GM08714 (cell line): ENCODE results near the gene ECI1.

Experiments
- H3K4me3 ChIP-seq: fragments of 200-500 bp; sonication (Bioruptor generic); 2 replicates; pipeline ENCODE4 v1.5.1; 2014; ENCODE audit warnings: mild to moderate bottlenecking, low read length, inconsistent platforms
- ZNF274 ChIP-seq: IDR thresholded peaks from 2 replicates; pipeline ENCODE4 v1.6.1; 2012; ENCODE audit warnings: mild to moderate bottlenecking, low read depth, low read length

ECI1 gene

GRCh38 chr16:2284797-2285576 lies 33.6 kb upstream of the ECI1 start:
- H3K4me3 ChIP-seq, result no peak overlapping the region
- TF ChIP-seq ZNF274, result no peak

GRCh38 chr16:2284001-2284770 lies 32.8 kb upstream of the ECI1 start:
- H3K4me3 ChIP-seq, result no peak overlapping the region
- no peak for TF ChIP-seq ZNF274

GRCh38 chr16:2282866-2283555 lies 31.6 kb upstream of the ECI1 start:
- H3K4me3 ChIP-seq, result no peak overlapping the region
- no peak for TF ChIP-seq ZNF274

GRCh38 chr16:2282262-2282661 lies 30.9 kb upstream of the ECI1 start:
- TF ChIP-seq ZNF274, result no peak
- H3K4me3 ChIP-seq, result no peak overlapping the region

- no peak overlapping the region for H3K4me3 ChIP-seq
- TF ChIP-seq ZNF274, result no peak
Measured at GRCh38 chr16:2280981-2281542, 29.7 kb upstream of the ECI1 start.

GRCh38 chr16:2280461-2280860 lies 29.1 kb upstream of the ECI1 start:
- no peak for TF ChIP-seq ZNF274
- H3K4me3 ChIP-seq, result no peak overlapping the region

GRCh38 chr16:2278956-2279800 lies 27.8 kb upstream of the ECI1 start:
- TF ChIP-seq ZNF274, result no peak
- H3K4me3 ChIP-seq, result no peak overlapping the region

- no peak overlapping the region for H3K4me3 ChIP-seq
Measured at GRCh38 chr16:2278272-2278608, 26.9 kb upstream of the ECI1 start.

GRCh38 chr16:2277466-2278271 lies 26.3 kb upstream of the ECI1 start:
- TF ChIP-seq ZNF274, result no peak
- no peak overlapping the region for H3K4me3 ChIP-seq

More at GRCh38 chr16:2278272-2278608, 26.9 kb upstream of the ECI1 start:
- TF ChIP-seq ZNF274, result no peak

- no peak overlapping the region for H3K4me3 ChIP-seq
Measured at GRCh38 chr16:2276368-2277195, 25.2 kb upstream of the ECI1 start.

GRCh38 chr16:2275476-2276367 lies 24.3 kb upstream of the ECI1 start:
- no peak overlapping the region for H3K4me3 ChIP-seq
- no peak for TF ChIP-seq ZNF274

More at GRCh38 chr16:2276368-2277195, 25.2 kb upstream of the ECI1 start:
- no peak for TF ChIP-seq ZNF274

GRCh38 chr16:2273931-2274330 lies 22.5 kb upstream of the ECI1 start:
- H3K4me3 ChIP-seq, result no peak overlapping the region
- TF ChIP-seq ZNF274, result no peak
